Activated naive CD4-positive, alpha-beta T cell treated with anti-CD3 and anti-CD28 coated beads, Interleukin-2, amount 50 U/mL, for 16 hours (primary cell): ENCODE results near the gene IP6K1.
"Not testable (repeated sequence)": the region's sequence is repeated elsewhere in the genome, so short reads cannot be mapped to it uniquely, and the experiment has no call there.

Experiments used
- DNase-seq: peaks from one replicate; pipeline ENCODE4 v3.0.0-alpha.2; 2020

The IP6K1 gene

DNA sequence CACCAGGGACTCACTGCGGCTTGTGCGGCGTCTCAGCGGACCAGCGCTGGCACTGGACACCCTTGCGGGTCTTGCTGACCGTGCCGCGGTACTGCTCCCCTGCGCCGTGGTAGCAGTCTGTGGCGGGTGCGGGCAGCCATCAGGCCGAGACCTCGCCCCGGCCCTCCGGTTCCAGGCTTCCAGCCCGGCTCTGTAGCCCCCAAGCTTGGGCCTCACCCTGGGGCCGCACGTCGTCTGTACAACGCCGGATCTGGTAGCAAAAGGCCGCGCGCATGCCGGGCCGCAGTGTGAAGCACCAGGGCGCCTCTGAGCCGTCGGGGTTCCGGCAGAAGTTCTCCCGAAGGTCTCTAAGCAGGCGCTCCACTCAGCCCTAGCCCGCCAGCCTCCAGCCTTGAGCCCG is 100.5 kb downstream of the IP6K1 start:
- not testable (repeated sequence) for DNase-seq

DNA sequence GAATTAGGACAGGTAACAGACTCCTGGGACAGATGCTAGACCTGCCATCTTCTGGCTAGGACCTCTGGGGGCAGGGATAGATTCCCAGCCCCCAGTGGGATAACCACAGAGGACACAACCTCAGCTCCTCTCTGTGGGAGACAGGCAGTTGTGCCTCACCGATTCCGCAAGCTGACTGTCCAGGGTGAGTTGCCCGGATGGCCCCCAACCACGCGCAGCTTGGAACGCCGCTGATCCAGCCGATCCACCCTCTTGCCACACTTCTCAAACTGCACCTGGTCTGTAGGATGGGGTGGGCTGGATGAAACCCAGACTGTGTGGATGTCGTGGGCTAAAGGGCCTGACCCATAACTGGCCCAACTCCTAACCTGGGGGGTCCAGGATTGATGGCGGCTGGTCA is 101.2 kb downstream of the IP6K1 start:
- DNase-seq: not testable (repeated sequence)

DNA sequence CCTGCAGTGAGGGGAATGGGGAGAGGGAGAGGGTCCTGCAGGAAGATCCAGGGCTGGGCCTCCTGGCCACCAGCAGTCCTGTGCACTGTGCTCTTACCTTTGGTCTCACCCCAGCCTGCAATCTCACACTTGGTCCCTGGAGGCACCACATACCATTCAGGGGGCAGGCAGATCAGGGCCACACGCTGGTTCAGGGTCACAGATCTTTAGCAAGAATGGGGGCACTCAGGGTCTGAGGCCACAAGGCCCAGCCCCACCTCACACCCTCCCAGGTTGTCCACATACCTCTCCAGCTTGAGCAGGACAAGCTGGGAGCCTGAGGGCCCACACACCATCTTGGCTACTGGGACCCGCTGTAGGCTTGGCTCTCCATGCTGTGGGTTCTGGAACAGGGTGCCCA is 101.9 kb downstream of the IP6K1 start:
- not testable (repeated sequence) for DNase-seq

DNA sequence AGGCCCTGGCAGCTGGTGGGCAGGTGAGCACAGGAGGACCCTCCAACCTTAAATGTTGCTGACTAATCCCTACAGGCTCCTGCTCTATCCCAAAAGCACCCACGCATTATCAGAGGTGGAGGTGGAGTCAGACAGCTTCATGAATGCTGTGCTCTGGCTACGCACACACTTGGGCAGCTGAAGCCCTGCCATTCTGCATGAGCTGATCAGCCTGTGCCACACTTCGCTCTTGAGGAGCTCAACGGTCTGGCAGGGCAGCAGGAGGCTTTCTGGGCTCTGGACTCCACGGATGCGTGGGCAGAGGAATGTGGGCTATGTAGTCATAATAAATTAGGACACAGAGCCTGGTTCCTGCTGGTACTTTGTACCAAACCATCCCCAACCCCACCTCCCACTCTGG is 103.2 kb downstream of the IP6K1 start:
- no peak for DNase-seq

DNA sequence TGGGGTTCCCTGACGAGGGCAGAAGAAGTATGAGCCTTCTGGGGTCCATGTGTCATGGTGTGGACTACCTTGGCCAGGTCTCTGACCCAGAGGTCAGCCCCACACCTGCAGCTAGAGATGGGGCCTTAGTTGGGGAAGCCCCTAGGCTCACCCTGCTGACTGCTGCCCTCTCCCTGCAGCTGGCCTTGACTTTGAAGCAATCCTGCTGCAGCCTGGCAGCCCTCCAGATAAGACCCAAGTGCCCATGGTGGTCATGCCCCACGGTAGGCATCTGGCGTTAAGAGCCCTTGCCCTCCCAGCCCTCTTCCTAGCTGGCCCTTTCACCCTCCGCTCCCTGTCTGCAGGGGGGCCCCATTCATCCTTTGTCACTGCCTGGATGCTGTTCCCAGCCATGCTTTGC is 104.8 kb downstream of the IP6K1 start:
- no peak for DNase-seq

DNA sequence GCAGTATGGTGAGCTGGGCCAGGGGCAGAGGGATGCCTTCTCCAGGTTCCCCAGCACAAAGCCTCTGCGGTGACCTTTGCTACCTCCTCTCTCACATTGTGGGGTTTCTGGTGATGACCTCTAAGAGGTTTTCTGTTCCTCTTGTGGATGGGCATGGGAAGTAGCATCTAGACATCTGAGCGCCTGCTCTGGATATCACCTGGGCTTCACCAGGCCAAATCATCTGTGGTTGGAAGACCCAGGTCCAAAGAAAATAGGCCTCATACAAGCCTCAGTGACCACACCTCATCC is 105.2 kb downstream of the IP6K1 start:
- no peak for DNase-seq

DNA sequence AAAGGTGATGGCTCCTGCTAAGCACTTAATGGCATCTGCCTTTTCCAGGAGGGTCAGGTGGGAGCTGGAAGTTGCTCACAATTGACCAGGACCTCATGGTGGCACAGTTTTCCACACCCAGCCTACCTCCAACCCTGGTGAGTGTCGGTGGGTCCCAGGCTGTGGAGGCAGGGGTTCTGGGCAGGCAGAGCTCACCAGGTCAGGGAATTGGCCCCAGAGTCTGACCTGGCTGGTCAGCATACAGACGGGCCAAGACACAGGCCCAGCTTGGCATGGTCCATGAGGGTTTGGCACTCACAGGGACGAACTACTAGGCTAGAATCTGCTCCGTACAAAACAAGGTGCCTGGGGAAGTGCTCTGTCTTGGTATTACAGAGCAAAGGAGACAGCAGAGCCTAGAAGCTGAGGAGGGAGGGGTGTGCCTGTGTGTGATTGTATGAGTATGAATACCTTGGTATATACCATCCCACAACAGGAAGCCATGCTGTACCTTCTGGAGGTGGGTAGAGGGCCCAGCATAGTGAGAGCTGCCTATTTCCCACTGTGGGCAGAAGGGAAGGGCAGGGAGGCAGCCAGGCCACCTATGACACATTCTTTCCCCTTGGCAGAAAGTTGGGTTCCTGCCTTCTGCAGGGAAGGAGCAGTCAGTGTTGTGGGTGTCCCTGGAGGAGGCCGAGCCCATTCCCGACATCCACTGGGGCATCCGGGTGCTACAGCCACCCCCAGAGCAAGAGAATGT is 105.7 kb downstream of the IP6K1 start:
- DNase-seq: no peak

DNA sequence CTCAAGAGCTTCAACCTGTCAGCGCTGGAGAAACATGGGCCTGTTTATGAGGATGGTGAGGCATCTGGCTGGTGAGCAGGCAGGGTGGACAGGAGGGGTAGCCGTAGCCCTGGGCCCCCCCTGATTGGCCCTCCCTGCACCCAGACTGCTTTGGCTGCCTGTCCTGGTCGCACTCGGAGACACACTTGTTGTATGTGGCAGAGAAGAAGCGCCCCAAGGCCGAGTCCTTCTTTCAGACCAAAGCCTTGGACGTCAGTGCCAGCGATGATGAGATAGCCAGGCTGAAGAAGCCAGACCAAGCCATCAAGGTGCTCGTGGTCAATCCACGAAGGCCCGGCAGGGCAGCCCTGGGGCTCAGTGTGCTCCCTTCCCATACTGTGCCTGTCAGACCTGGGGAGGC is 110.4 kb downstream of the IP6K1 start:
- DNase-seq: no peak

DNA sequence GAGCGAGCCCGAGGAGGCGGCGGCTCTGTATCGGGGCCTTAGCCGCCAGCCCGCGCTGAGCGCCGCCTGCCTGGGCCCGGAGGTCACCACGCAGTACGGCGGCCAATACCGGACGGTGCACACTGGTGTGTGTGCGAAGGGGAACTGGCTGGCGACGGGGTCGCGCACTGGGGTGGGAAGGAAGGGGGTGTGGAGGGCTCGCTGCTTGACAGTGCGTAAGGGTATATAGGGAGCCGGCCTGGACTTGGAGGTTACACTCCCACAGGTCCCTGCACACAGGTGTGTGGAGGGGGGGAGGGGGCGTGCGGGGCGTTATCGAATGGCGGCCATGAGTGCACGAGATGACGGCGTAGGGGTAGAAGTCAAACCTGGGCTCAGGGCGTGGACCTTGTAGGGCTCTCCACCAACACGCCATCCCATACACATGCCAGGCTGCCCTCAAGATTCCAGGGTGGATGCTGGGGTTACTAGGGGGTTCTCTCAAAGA is 111.8 kb downstream of the IP6K1 start:
- DNase-seq: peak; percentile 44
